GM21528 (cell line): ENCODE data around the gene ZNF30.
"Not testable (repeated sequence)": the region's sequence is repeated elsewhere in the genome, so short reads cannot be mapped to it uniquely, and the experiment has no call there.

Experiments
- ATAC-seq: cut with Tn5 transposase; IDR thresholded peaks from one replicate; pipeline ENCODE4 v1.9.1; 2021; ENCODE audit warnings: mild to moderate bottlenecking, moderate library complexity; ENCODE audit not compliant: unreplicated experiment, low FRiP score

Gene ZNF30

DNA sequence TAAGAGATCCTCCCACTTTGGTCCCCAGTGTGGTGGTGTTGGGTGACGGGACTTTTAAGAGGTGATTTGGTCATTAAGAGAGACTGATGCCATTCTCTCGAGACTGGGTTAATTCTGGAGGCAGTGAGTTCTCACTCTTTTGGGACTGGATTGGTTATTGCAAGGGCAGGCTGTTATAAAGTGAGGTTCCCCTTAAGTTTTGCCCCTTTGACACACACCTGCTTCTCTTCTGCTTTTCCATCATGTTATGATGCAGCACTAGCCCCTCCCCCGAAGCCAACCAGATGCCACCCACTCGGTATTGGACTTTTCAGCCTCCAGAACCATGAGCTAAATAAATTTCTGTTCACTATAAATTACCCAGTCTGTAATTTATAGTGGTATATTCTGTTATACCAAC is 57.1 kb downstream of the ZNF30 start:
- no peak for ATAC-seq

DNA sequence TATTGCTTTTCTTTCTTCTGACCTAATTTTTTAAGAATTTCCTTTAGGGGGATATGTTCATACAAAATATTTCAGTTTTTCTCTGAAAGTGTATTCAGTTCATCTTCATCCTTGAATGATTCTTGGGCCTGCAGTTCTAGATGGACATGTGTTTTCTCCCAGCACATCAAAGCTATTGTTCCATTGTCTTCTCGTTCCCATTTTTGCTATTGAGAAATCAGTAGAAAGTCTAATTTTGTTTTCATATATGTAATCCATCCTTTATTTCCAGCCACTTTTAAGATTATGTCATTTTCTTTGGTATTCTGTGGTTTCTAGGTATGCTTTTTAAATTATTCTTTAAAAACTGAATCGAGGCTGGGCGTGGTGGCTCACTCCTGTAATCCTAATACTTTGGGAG is 57.6 kb downstream of the ZNF30 start:
- ATAC-seq = no peak

DNA sequence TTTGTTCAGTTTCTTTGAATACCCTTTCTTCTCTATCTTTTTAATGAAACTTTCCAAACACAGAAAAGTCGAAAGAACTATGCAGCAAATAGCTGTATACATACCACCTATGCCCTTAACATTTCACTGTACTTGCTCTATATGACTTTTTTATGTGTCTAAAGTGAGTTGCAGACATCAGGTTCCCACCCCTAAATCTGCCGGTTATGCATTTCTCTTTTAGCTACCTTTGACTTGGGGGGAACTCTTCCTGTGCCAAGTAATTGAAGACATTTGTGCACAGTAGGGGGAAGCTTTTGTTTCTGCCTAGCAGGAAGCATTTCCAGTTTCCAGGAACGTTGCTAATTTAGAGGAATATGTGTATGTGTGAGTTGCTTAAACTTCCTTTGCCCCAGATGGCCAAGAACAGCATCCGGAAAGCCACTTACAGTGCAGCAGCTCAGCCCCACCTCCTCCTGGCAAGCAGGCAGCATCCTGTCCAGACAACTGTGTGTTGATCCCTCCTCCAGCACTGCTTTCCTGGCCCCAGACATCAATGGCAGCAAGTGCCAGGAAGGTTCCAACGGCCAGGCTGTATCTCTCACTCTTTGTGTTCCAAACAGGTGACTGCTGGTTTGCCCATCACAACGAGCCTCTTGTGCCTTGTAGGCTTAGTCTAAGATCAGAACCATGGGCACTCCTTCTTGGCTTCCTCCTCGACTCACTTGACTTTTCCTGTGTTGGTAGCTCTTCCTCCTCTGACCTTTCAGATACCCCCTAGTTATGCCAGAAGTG is 58.7 kb downstream of the ZNF30 start:
- ATAC-seq = no peak

DNA sequence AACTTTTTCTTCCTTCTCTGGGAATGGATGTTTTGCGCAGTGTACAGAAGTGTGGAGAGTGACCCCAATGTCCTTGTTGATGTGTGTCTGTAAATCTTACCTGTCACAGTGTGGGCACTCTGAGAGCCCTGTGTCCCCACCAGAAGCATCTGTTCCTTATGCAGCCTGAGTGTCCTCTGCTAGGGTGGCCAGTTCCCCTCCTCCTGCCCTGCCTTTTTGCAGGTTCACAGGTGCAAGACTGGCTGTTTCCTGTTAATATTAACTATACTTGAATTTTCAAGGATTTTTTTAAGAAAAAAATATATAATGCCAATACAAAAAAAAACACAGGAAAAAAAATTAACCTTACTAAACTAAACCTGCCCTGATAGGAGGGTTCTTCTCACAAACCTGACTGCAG is 61.4 kb downstream of the ZNF30 start:
- no peak for ATAC-seq

DNA sequence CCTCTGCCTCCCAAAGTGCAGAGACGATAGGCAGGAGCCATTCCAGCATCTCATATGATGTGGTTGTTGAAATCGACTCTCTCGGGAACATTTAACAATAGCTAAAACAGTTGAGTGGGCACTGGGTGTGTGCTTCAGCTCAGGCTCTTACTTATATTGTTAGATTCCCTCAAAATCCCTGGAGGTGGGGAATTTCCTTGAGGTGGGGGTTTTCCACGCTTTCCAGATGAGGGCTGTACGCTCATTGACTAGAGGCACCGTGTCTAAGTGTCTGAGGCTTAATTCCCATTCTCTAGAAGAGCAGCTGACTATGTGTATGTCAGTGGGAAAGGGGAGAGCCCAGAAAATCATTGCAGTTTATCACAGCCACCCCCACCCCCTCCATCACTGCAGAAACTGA is 62.6 kb downstream of the ZNF30 start:
- ATAC-seq = no peak

DNA sequence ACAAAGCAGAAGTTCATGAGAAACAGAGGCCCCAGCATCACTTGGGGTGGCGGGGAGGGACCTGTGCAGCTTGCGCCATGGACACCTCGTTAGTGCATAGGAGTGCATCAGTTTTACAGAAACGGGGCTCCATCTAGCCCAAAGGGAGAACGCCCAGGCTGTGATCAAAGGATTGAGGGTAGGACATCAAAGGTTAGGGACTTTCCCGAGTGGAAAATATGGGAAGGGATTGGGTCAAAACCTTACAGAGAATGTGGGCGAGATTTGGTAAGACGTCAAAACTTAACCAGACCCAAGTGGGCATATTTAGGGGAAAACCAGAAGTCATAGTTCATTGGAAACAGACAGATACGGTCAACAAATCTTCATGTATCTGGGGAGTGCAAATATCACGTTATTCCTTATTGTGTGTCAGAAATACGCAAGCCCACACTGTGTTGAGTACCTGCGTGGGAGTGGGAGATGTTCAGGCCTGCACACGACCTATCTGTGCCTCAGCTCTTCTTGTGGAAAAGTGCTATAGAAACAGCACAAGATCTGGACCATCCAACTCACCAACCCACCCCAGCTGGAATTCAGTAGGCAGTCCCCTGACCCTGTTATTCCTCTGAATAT is 64.0 kb downstream of the ZNF30 start:
- no peak for ATAC-seq

DNA sequence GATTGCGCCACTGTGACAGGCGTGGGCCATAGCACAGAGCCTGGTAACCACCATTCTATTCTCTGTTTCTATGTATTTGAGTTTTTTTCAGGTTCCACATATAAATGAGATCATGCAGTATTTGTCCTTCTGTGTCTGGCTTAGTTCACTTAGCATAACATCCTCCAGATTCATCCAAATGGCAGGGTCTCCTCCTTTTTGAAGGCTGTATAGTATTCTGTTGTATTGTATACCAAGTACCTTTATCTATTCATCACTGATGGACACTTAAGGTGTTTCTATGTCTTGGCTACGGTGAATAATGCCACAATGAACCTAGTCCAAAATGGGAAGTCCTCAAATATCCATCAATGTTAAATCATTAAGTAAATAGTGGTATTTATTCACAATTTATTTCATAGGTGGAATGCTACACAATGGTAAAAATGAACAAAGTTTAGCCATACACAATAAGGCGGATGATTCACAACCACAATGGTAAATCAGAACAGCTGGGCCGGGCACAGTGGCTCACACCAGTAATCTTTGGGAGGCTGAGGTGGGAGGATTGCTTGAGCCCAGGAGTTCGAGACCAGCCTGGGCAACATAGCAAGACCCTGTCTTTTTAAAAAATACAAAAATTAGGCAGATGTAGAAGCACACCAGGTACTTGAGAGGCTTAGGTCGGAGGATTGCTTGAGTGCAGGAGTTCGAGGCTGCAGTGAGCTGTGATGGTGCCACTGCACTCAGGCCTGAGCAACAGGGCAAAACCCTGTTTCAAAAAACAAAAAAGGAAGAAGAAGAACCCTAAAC is 65.0 kb downstream of the ZNF30 start:
- ATAC-seq = no peak

DNA sequence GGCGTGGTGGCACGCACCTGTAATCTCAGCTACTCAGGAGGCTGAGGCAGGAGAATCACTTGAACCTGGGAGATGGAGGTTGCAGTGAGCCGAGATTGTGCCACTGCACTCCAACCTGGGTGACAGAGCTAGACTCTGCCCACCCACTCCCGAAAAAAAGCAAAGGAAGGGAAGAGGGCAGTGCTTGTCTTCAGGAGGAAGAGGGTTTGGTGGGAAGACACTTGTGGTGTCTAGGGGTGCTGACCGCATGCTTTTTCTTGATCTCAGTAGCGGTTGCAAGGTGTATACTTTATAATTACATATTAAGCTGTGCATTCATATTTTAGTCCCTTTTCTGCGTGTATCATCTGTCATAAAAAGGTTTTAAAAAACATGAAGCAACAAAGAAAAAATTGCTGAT is 65.9 kb downstream of the ZNF30 start:
- not testable (repeated sequence) for ATAC-seq

DNA sequence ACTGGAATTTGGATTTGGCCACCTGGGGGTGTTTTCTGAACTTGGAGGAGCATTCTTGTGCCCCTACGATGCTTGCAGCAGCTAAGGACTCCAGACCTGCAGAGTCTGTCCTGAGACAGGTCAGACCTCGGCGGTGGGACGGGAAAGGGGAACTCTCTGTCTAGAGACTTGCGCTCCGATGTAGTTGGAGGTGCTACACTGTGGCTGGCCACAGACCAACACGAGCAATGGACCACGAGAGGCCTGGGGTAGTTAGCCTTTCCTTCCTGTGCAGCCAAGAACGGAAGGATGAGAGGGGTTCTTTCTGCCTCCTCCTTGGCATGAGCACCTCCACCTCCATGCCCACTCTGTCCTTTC is 67.6 kb downstream of the ZNF30 start:
- ATAC-seq = no peak
